GM23338 (cell line): ENCODE measurements around the gene FAM83C. TPM values are rescaled to one million over a fixed set of nuclear protein-coding genes. Genes with fewer than 3 reads are reported as not detected.

Experiments
- ATAC-seq: fragments of 200-7000 bp; cut with Tn5 transposase; 3 replicates; pipeline ENCODE4 v1.9.1; 2020
- DNase-seq: peaks from one replicate; pipeline ENCODE4 v3.0.0-alpha.2; 2015; ENCODE audit warnings: low spot score
- H2AFZ ChIP-seq: fragments of 200-600 bp; sonication (generic); 2 replicates; pipeline ENCODE4 v1.8.0; 2016; ENCODE audit warnings: antibody characterized with exemption, mild to moderate bottlenecking, moderate library complexity
- H3F3A ChIP-seq: fragments of 200-600 bp; sonication (generic); replicated peaks from 2 replicates; pipeline ENCODE4 v1.8.0; 2017; ENCODE audit warnings: antibody characterized with exemption, mixed run types, low read depth
- H3K27ac ChIP-seq: fragments of 200-600 bp; sonication (generic); 2 replicates; pipeline ENCODE4 v1.6.1; 2016; ENCODE audit warnings: low read depth
- H3K27me3 ChIP-seq: fragments of 200-600 bp; sonication (generic); 2 replicates; pipeline ENCODE4 v1.8.0; 2016; ENCODE audit warnings: mild to moderate bottlenecking, mixed run types, moderate library complexity; ENCODE audit not compliant: insufficient read depth
- H3K36me3 ChIP-seq: fragments of 200-600 bp; sonication (generic); 2 replicates; pipeline ENCODE4 v1.8.0; 2016; ENCODE audit warnings: mild to moderate bottlenecking; ENCODE audit not compliant: insufficient read depth
- H3K4me1 ChIP-seq: fragments of 200-600 bp; sonication (generic); 2 replicates; pipeline ENCODE4 v1.8.0; 2016; ENCODE audit warnings: mild to moderate bottlenecking, moderate library complexity; ENCODE audit not compliant: insufficient read depth
- H3K4me2 ChIP-seq: fragments of 200-600 bp; sonication (generic); 2 replicates; pipeline ENCODE4 v1.7.1; 2017; ENCODE audit warnings: mixed run types
- H3K4me3 ChIP-seq: fragments of 200-600 bp; sonication (generic); 2 replicates; pipeline ENCODE4 v1.6.1; 2016; ENCODE audit warnings: mixed run types
- H3K79me2 ChIP-seq: fragments of 200-600 bp; sonication (generic); replicated peaks from 2 replicates; pipeline ENCODE4 v1.8.0; 2017; ENCODE audit warnings: mild to moderate bottlenecking; ENCODE audit not compliant: insufficient read depth
- H3K9me2 ChIP-seq: fragments of 200-600 bp; sonication (generic); 2 replicates; pipeline ENCODE4 v1.8.0; 2017; ENCODE audit not compliant: insufficient read depth
- H4K20me1 ChIP-seq: fragments of 200-600 bp; sonication (generic); replicated peaks from 2 replicates; pipeline ENCODE4 v1.8.0; 2017; ENCODE audit warnings: mild to moderate bottlenecking; ENCODE audit not compliant: insufficient read depth
- H3K27ac Mint-ChIP-seq: 2 replicates; pipeline ENCODE4 v1.8.0; 2020; ENCODE audit warnings: inconsistent platforms, mild to moderate bottlenecking, moderate library complexity, mixed read lengths
- H3K27me3 Mint-ChIP-seq: 3 replicates; pipeline ENCODE4 v1.8.0; 2022; ENCODE audit warnings: low read depth, mild to moderate bottlenecking, moderate library complexity, mixed read lengths, inconsistent platforms; ENCODE audit not compliant: insufficient read depth, poor library complexity
- H3K36me3 Mint-ChIP-seq: 3 replicates; pipeline ENCODE4 v1.8.0; 2021; ENCODE audit warnings: low read depth, mild to moderate bottlenecking, inconsistent platforms, moderate library complexity, mixed read lengths
- H3K4me1 Mint-ChIP-seq: 3 replicates; pipeline ENCODE4 v1.8.0; 2020; ENCODE audit warnings: mild to moderate bottlenecking, inconsistent platforms, mixed read lengths
- H3K4me3 Mint-ChIP-seq: 3 replicates; pipeline ENCODE4 v1.8.0; 2021; ENCODE audit warnings: moderate library complexity, mild to moderate bottlenecking, inconsistent platforms, mixed read lengths
- H3K9me3 Mint-ChIP-seq: 3 replicates; pipeline ENCODE4 v1.8.0; 2020; ENCODE audit warnings: moderate library complexity, mild to moderate bottlenecking, inconsistent platforms, mixed read lengths
- CREB1 ChIP-seq: fragments of 250-450 bp; sonication (Bioruptor Pico); IDR thresholded peaks from 2 replicates; pipeline ENCODE4 v1.5.0; 2020; ENCODE audit warnings: low read depth, mild to moderate bottlenecking, moderate library complexity
- CTCF ChIP-seq, 2 experiments: fragments of 200-600 bp in 1 of 2; sonication (generic) in 1 of 2; conservative IDR thresholded peaks; 2 replicates each; pipeline versions ENCODE4 v1.5.1 to v1.6.1; 2016 to 2017; ENCODE audit warnings: antibody characterized with exemption in 2 of 2, low read depth in 2 of 2, mild to moderate bottlenecking in 2 of 2, moderate library complexity in 1 of 2
- ETS1 ChIP-seq: IDR thresholded peaks from 2 replicates; pipeline ENCODE4 v1.6.1; 2016; ENCODE audit warnings: antibody characterized with exemption
- EZH2 ChIP-seq: fragments of 200-600 bp; sonication (generic); IDR thresholded peaks from one replicate; pipeline ENCODE4 v1.8.0; 2017; ENCODE audit warnings: antibody characterized with exemption, mild to moderate bottlenecking, low read depth; ENCODE audit not compliant: unreplicated experiment
- EZH2phosphoT487 ChIP-seq: fragments of 200-600 bp; sonication (generic); IDR thresholded peaks from one replicate; pipeline ENCODE4 v1.8.1; 2018; ENCODE audit warnings: antibody characterized with exemption; ENCODE audit not compliant: unreplicated experiment
- JUNB ChIP-seq: IDR thresholded peaks from one replicate; pipeline ENCODE4 v1.6.1; 2016; ENCODE audit warnings: antibody characterized with exemption; ENCODE audit not compliant: unreplicated experiment
- NANOG ChIP-seq: IDR thresholded peaks from 2 replicates; pipeline ENCODE4 v1.6.1; 2016; ENCODE audit warnings: antibody characterized with exemption, borderline replicate concordance
- POLR2AphosphoS5 ChIP-seq: IDR thresholded peaks from 2 replicates; pipeline ENCODE4 v1.6.1; 2016; ENCODE audit warnings: antibody characterized with exemption, low read depth
- REST ChIP-seq: IDR thresholded peaks from one replicate; pipeline ENCODE4 v1.6.1; 2018; ENCODE audit warnings: antibody characterized with exemption; ENCODE audit not compliant: unreplicated experiment
- STAT1 ChIP-seq: IDR thresholded peaks from one replicate; pipeline ENCODE4 v1.6.1; 2016; ENCODE audit warnings: antibody characterized with exemption; ENCODE audit not compliant: unreplicated experiment
- ZNF114 ChIP-seq: fragments of 250-450 bp; sonication (Bioruptor Pico); IDR thresholded peaks from 2 replicates; pipeline ENCODE4 v1.5.0; 2020; ENCODE audit warnings: mild to moderate bottlenecking, moderate library complexity
- ZNF331 ChIP-seq: fragments of 250-450 bp; sonication (Bioruptor Pico); IDR thresholded peaks from 2 replicates; pipeline ENCODE4 v1.5.0; 2020; ENCODE audit warnings: low read depth, mild to moderate bottlenecking, moderate library complexity
- ZNF462 ChIP-seq: fragments of 250-450 bp; sonication (Bioruptor Pico); IDR thresholded peaks from 2 replicates; pipeline ENCODE4 v1.5.0; 2020; ENCODE audit warnings: mild to moderate bottlenecking, moderate library complexity
- polyA plus RNA-seq: library from polyadenylated mRNA; unstranded; fragments of >200 nt; fragmentation: Nextera tagmentation; extraction: Ambion mirVana; gene quantifications from 2 replicates; pipeline ENCODE4 v1.2.1, GENCODE V29; 2016
- total RNA-seq: library from RNA; depleted of rRNA; stranded (reverse); fragments of >200 nt; shearing (Covaris generic); gene quantifications from 2 replicates; pipeline ENCODE4 v1.2.3, GENCODE V29; 2014

The FAM83C gene
- total and polyA plus RNA-seq, 2 experiments from 2014 or later = 0.10 TPM; not detected in 1

GRCh38 chr20:35295674-35296073, 3.4 kb upstream of the FAM83C start:
- Mint-ChIP-seq H3K27ac (no peak overlapping the region), H3K4me3 (no peak overlapping the region), H3K27me3 (peaks cover 20% of the 10 kb centered on the region), H3K9me3 (no peaks in the 10 kb centered on the region), H3K4me1 (peaks cover 2% of the 10 kb centered on the region), H3K36me3 (no peaks in the 10 kb centered on the region)
- H3K27ac ChIP-seq = no peak overlapping the region
- no peaks in the 10 kb centered on the region for H3K4me1 ChIP-seq
- no peak overlapping the region for H3K4me2 ChIP-seq
- no peaks in the 10 kb centered on the region for H3F3A ChIP-seq
- DNase-seq (no peak), ATAC-seq (no peak)
- no peak overlapping the region for H3K4me3 ChIP-seq
- TF ChIP-seq ETS1 (no peak), NANOG (no peak), CTCF (conservative IDR thresholded peaks at IDR 0.05; ENCODE audit: low read depth in 2 of 2) (no peak), POLR2AphosphoS5 (no peak), EZH2phosphoT487 (no peak), ZNF462 (CRISPR knock-in tag) (no peak), EZH2 (no peak), REST (no peak), JUNB (no peak), STAT1 (no peak), ZNF114 (CRISPR knock-in tag) (no peak), CREB1 (no peak), ZNF331 (CRISPR knock-in tag) (no peak)
- H3K79me2 ChIP-seq = no peaks in the 10 kb centered on the region
- no peak overlapping the region for H2AFZ ChIP-seq
- no peaks in the 10 kb centered on the region for H3K27me3 ChIP-seq
- no peaks in the 10 kb centered on the region for H3K36me3 ChIP-seq
- H3K9me2 ChIP-seq = no peaks in the 10 kb centered on the region
- no peaks in the 10 kb centered on the region for H4K20me1 ChIP-seq
